ENCODE measurements around the gene SPRTN. TPM values are rescaled to one million over a fixed set of nuclear protein-coding genes. Genes with fewer than 3 reads are reported as not detected.

Gene SPRTN
- total RNA-seq, 1 donor from 2014 or later = 13.9 TPM

DNA sequence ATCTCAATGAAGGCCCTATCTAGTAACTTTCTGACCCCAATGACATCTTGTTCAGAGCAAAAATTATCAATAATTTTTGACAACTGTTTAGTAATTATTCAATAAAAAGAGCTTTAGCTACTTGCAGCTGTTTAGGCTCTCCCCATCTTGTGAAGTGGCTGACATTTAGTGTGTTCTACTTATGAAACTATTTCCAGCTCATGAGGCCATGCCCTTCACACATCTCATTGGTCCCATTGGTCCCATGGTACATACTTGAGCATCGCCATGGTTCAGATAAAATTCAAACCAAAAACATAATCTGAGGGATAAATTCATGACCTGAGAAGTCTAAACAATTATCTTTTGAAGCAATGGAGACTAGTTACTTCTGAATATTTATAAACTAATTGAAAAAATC is 24.2 kb downstream of the SPRTN start:
- Mint-ChIP-seq H3K9me3 (ENCODE audit: low read depth) (no peaks in the 10 kb centered on the region), H3K36me3 (ENCODE audit: insufficient read depth) (peaks cover 9% of the 10 kb centered on the region), H3K4me1 (ENCODE audit: low read depth) (peaks cover 2% of the 10 kb centered on the region), H3K4me3 (ENCODE audit: low read depth) (no peak overlapping the region), H3K27ac (no peak overlapping the region), H3K27me3 (no peaks in the 10 kb centered on the region)
- DNase-seq (ENCODE audit: low spot score, unreplicated experiment) = no peak
- TF ChIP-seq, protein P1, sequence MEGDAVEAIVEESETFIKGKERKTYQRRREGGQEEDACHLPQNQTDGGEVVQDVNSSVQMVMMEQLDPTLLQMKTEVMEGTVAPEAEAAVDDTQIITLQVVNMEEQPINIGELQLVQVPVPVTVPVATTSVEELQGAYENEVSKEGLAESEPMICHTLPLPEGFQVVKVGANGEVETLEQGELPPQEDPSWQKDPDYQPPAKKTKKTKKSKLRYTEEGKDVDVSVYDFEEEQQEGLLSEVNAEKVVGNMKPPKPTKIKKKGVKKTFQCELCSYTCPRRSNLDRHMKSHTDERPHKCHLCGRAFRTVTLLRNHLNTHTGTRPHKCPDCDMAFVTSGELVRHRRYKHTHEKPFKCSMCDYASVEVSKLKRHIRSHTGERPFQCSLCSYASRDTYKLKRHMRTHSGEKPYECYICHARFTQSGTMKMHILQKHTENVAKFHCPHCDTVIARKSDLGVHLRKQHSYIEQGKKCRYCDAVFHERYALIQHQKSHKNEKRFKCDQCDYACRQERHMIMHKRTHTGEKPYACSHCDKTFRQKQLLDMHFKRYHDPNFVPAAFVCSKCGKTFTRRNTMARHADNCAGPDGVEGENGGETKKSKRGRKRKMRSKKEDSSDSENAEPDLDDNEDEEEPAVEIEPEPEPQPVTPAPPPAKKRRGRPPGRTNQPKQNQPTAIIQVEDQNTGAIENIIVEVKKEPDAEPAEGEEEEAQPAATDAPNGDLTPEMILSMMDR (IDR thresholded peaks at IDR 0.05; ENCODE audit: unreplicated experiment) = no peak

- H3K36me3 Mint-ChIP-seq (ENCODE audit: insufficient read depth) = peaks cover 11% of the 10 kb centered on the region
- H3K27me3 Mint-ChIP-seq = no peaks in the 10 kb centered on the region
- no peaks in the 10 kb centered on the region for H3K9me3 Mint-ChIP-seq (ENCODE audit: low read depth)
- no peak for DNase-seq (ENCODE audit: low spot score, unreplicated experiment)
- H3K4me3 Mint-ChIP-seq (ENCODE audit: low read depth) = no peak overlapping the region
- no peaks in the 10 kb centered on the region for H3K4me1 Mint-ChIP-seq (ENCODE audit: low read depth)
- H3K27ac Mint-ChIP-seq = no peak overlapping the region
- TF ChIP-seq, protein P1 (IDR thresholded peaks at IDR 0.05; ENCODE audit: unreplicated experiment) = no peak
Observed at GRCh38 chr1:231363624-231364023, 25.5 kb downstream of the SPRTN start.

- no peak for DNase-seq (ENCODE audit: low spot score, unreplicated experiment)
- no peaks in the 10 kb centered on the region for H3K4me1 Mint-ChIP-seq (ENCODE audit: low read depth)
- no peaks in the 10 kb centered on the region for H3K9me3 Mint-ChIP-seq (ENCODE audit: low read depth)
- peaks cover 11% of the 10 kb centered on the region for H3K36me3 Mint-ChIP-seq (ENCODE audit: insufficient read depth)
- H3K4me3 Mint-ChIP-seq (ENCODE audit: low read depth) = no peak overlapping the region
- TF ChIP-seq, protein P1 (IDR thresholded peaks at IDR 0.05; ENCODE audit: unreplicated experiment) = no peak
- no peak overlapping the region for H3K27ac Mint-ChIP-seq
- no peaks in the 10 kb centered on the region for H3K27me3 Mint-ChIP-seq
Observed at GRCh38 chr1:231364192-231364591, 26.1 kb downstream of the SPRTN start.

- DNase-seq (ENCODE audit: low spot score, unreplicated experiment) = no peak
- no peaks in the 10 kb centered on the region for H3K27me3 Mint-ChIP-seq
Observed at GRCh38 chr1:231369282-231369681, 31.2 kb downstream of the SPRTN start.

GRCh38 chr1:231372501-231372900 is 34.4 kb downstream of the SPRTN start:
- no peak overlapping the region for H3K27ac Mint-ChIP-seq
- no peaks in the 10 kb centered on the region for H3K9me3 Mint-ChIP-seq (ENCODE audit: low read depth)
- H3K4me1 Mint-ChIP-seq (ENCODE audit: low read depth) = no peaks in the 10 kb centered on the region
- no peaks in the 10 kb centered on the region for H3K27me3 Mint-ChIP-seq
- no peak overlapping the region for H3K4me3 Mint-ChIP-seq (ENCODE audit: low read depth)
- peaks cover under 1% of the 10 kb centered on the region for H3K36me3 Mint-ChIP-seq (ENCODE audit: insufficient read depth)
- no peak for DNase-seq (ENCODE audit: low spot score, unreplicated experiment)
- TF ChIP-seq, protein P1 (IDR thresholded peaks at IDR 0.05; ENCODE audit: unreplicated experiment) = no peak

More at GRCh38 chr1:231369282-231369681, 31.2 kb downstream of the SPRTN start:
- H3K9me3 Mint-ChIP-seq (ENCODE audit: low read depth) = no peaks in the 10 kb centered on the region
- H3K27ac Mint-ChIP-seq = no peak overlapping the region
- TF ChIP-seq, protein P1 (IDR thresholded peaks at IDR 0.05; ENCODE audit: unreplicated experiment) = no peak
- no peak overlapping the region for H3K4me3 Mint-ChIP-seq (ENCODE audit: low read depth)
- peaks cover 3% of the 10 kb centered on the region for H3K36me3 Mint-ChIP-seq (ENCODE audit: insufficient read depth)
- H3K4me1 Mint-ChIP-seq (ENCODE audit: low read depth) = no peaks in the 10 kb centered on the region
